ENCODE results near the gene MTAP. TPM values are rescaled to one million over a fixed set of nuclear protein-coding genes. Genes with fewer than 3 reads are reported as not detected.
A peak's percentile ranks its signal among the peaks of the same experiment; 100 is the strongest.

The MTAP gene
- total and polyA plus RNA-seq, 8 donors, result 1.2 to 38.4 (median 13.4) TPM

GRCh38 chr9:21804331-21804730 is 1.9 kb downstream of the MTAP start:
- no peaks in the 10 kb centered on the region for H3K27me3 ChIP-seq
- no peak for DNase-seq
- peaks cover 24 to 51% (median 37%) of the 10 kb centered on the region in 4 donors for H3K4me1 ChIP-seq
- no peak overlapping the region for H3K27ac ChIP-seq
- H3K4me3 ChIP-seq, result no peak overlapping the region
- 87 to 96% (median 94%) methylated on average over 2 of the region's 2 CpGs for WGBS, 5 donors
- intact Hi-C loops (cut with DNase I; ENCODE audit: low total_unique reads), result no loop called here
- no peaks in the 10 kb centered on the region for H3K9me3 ChIP-seq
- TF ChIP-seq EP300 (IDR thresholded peaks at IDR 0.05) (no peak), POLR2A (IDR thresholded peaks at IDR 0.05) (no peak), POLR2AphosphoS5 (IDR thresholded peaks at IDR 0.05) (no peak)
- TF ChIP-seq, protein P1, sequence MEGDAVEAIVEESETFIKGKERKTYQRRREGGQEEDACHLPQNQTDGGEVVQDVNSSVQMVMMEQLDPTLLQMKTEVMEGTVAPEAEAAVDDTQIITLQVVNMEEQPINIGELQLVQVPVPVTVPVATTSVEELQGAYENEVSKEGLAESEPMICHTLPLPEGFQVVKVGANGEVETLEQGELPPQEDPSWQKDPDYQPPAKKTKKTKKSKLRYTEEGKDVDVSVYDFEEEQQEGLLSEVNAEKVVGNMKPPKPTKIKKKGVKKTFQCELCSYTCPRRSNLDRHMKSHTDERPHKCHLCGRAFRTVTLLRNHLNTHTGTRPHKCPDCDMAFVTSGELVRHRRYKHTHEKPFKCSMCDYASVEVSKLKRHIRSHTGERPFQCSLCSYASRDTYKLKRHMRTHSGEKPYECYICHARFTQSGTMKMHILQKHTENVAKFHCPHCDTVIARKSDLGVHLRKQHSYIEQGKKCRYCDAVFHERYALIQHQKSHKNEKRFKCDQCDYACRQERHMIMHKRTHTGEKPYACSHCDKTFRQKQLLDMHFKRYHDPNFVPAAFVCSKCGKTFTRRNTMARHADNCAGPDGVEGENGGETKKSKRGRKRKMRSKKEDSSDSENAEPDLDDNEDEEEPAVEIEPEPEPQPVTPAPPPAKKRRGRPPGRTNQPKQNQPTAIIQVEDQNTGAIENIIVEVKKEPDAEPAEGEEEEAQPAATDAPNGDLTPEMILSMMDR (IDR thresholded peaks at IDR 0.05), result no peak
- H3K36me3 ChIP-seq, result peaks cover 0 to 14% (median 12%) of the 10 kb centered on the region in 4 donors

DNA sequence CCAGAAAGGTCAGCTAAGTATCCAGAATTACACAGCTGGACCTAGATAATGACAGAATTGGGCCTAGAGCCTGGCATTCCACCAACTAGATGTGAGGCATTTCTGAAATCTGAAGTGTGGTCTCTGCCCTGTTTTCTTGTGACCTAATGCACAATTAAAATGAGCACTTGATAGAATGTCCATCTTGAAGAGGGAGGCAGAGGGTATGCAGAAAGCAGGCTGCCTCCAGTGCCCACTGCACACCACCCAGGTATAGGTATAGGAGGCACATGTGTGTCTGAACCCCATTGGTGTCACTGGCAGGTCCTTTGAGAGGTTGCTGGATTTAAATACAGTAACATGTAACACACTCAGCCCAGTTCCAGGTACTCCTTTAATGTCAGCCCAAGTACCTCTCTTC is 2.4 kb downstream of the MTAP start:
- H3K27me3 ChIP-seq, result no peaks in the 10 kb centered on the region
- no peak for DNase-seq
- H3K4me3 ChIP-seq, result no peak overlapping the region
- H3K36me3 ChIP-seq, result peaks cover 0 to 19% (median 16%) of the 10 kb centered on the region in 4 donors
- intact Hi-C loops (cut with DNase I; ENCODE audit: low total_unique reads), result no loop called here
- no peak overlapping the region for H3K27ac ChIP-seq
- TF ChIP-seq EP300 (IDR thresholded peaks at IDR 0.05) (no peak), POLR2AphosphoS5 (IDR thresholded peaks at IDR 0.05) (no peak), POLR2A (IDR thresholded peaks at IDR 0.05) (no peak)
- TF ChIP-seq, protein P1 (IDR thresholded peaks at IDR 0.05), result no peak
- H3K9me3 ChIP-seq, result no peaks in the 10 kb centered on the region
- H3K4me1 ChIP-seq, result peaks cover 24 to 51% (median 38%) of the 10 kb centered on the region in 4 donors

DNA sequence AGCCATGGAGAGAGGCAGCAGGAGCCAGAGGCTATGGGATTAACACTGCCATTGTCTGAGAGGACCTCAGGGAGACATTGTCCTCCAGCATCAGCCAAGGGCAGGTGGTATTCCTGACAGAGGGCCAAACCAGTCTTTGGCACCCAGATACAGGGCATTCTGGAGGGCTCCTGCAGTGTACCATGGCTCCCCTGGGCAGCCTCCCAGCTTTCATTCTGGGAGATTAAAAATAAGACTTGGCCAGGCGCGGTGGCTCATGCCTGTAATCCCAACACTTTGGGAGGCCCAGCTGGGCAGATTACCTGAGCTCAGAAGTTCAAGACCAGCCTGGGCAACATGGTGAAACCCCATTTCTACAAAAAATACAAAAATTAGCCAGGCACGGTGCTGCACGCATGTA is 4.2 kb downstream of the MTAP start:
- no peak for TF ChIP-seq EP300 (IDR thresholded peaks at IDR 0.05)
- TF ChIP-seq, protein P1 (IDR thresholded peaks at IDR 0.05), result no peak
- TF ChIP-seq POLR2A (IDR thresholded peaks at IDR 0.05), result no peak
- TF ChIP-seq POLR2AphosphoS5 (IDR thresholded peaks at IDR 0.05), result no peak
- WGBS, 5 donors, result 83 to 100% (median 89%) methylated on average over 2 to 4 of the region's 4 CpGs
- H3K4me1 ChIP-seq, result peaks cover 22 to 50% (median 34%) of the 10 kb centered on the region in 4 donors

DNA sequence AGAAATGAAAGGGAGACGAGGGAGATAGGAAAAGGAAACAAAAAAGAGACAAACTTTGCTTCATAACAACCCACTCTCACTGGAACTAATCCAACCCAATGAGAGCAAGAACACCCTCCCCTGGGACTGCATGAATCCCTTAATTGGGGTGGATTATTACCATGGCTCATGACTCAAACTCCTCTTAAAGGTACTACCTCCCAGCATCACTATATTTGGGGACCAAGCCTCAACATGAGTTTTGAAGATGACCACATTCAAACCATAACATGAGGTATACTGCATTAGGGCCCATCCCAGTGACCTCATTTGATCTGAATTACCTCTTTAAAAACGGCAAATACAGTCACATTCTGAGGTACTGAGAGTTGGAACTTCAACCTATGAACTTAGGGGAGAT is 8.0 kb downstream of the MTAP start:
- WGBS, 5 donors, result 25 to 43% (median 38%) methylated on average over 2 of the region's 2 CpGs
- intact Hi-C loops (cut with DNase I; ENCODE audit: low total_unique reads), result loop anchor here (5.0 to 10.0 kb wide), 2 partner anchors 194 to 427 kb away; partner anchors contain the start of gene CDKN2B
- TF ChIP-seq POLR2A (IDR thresholded peaks at IDR 0.05), result no peak
- no peak for TF ChIP-seq EP300 (IDR thresholded peaks at IDR 0.05)
- Histone ChIP-seq H3K9me3 (no peaks in the 10 kb centered on the region), H3K4me3 (no peak overlapping the region), H3K4me1 (peaks cover 5 to 45% (median 22%) of the 10 kb centered on the region in 4 donors), H3K27me3 (no peaks in the 10 kb centered on the region), H3K36me3 (peaks cover 0 to 43% (median 39%) of the 10 kb centered on the region in 4 donors), H3K27ac (peak overlapping the region in 1 of 5 donors; percentile 30)
- no peak for DNase-seq

More for the DNA sequence above, 4.2 kb downstream of the MTAP start:
- Histone ChIP-seq H3K27ac (no peak overlapping the region), H3K4me3 (no peak overlapping the region), H3K9me3 (no peaks in the 10 kb centered on the region), H3K36me3 (peaks cover 0 to 37% (median 35%) of the 10 kb centered on the region in 4 donors), H3K27me3 (no peaks in the 10 kb centered on the region)
- no peak for DNase-seq
- intact Hi-C loops (cut with DNase I; ENCODE audit: low total_unique reads), result no loop called here

- no peak for DNase-seq
- intact Hi-C loops (cut with DNase I; ENCODE audit: low total_unique reads), result loop anchor here (5.0 to 10.0 kb wide), 2 partner anchors 194 to 426 kb away; partner anchors contain the start of gene CDKN2B
- 72 to 88% (median 79%) methylated on average over 6 of the region's 6 CpGs for WGBS, 5 donors
- H3K36me3 ChIP-seq, result peaks cover 0 to 48% (median 43%) of the 10 kb centered on the region in 4 donors
- no peak overlapping the region for H3K4me3 ChIP-seq
- no peaks in the 10 kb centered on the region for H3K27me3 ChIP-seq
- peaks cover 5 to 42% (median 20%) of the 10 kb centered on the region in 4 donors for H3K4me1 ChIP-seq
- no peak for TF ChIP-seq POLR2AphosphoS5 (IDR thresholded peaks at IDR 0.05)
- no peak for TF ChIP-seq EP300 (IDR thresholded peaks at IDR 0.05)
- TF ChIP-seq, protein P1 (IDR thresholded peaks at IDR 0.05), result no peak
- no peak for TF ChIP-seq POLR2A (IDR thresholded peaks at IDR 0.05)
- no peaks in the 10 kb centered on the region for H3K9me3 ChIP-seq
- H3K27ac ChIP-seq, result peak overlapping the region in 2 of 5 donors; percentile 27 to 30
Measured at GRCh38 chr9:21810881-21811280, 8.4 kb downstream of the MTAP start.

All from stomach (tissue), 9 donors.